Stimulated activated CD4-positive, alpha-beta T cell treated with anti-CD3 and anti-CD28 coated beads, Interleukin-1b, Interleukin-23, amount 100 ng/mL, for 24 hours (primary cell): ENCODE measurements around the gene ARID5B.

Experiments used
- DNase-seq, 4 experiments: peaks; one replicate each; pipeline ENCODE4 v3.0.0-alpha.2; 2020; ENCODE audit warnings: low read depth in 4 of 4, low spot score in 1 of 4

The ARID5B gene

DNA sequence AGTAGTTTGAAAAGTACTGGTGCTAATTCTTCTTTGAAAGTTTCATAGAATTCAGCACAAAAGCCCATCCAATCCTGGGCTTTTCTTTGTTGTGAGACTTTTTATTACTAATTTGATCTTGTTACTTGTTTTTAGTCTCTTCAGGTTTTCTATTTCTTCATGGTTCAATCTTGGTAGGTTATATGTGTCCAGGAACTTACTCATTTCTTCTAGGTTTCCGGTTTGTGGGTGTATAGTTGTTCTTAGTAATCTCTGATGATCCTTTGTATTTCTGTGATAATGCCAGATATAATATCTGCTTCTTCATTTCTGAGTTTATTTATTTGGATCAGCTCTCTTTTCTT is 219.7 kb downstream of the ARID5B start:
- no peak for DNase-seq

DNA sequence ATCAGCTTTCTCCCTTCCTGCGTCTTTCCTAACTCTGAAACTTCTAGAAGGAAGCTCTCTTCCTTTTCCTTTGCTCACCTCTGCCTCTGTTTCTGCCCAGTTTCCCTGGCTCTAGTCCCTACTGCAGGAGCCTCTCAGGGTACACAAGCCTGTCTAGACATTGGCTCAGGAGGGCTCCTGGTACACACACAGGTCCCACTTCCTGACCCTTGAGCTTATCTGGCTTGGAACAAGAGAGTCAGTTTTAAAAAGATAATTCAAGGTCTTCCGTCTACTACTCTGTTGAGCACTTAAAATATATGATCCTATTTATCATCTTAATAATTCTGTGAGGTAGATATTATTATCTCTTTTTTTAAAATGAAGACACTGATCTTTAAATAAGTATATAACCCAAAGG is 226.5 kb downstream of the ARID5B start:
- DNase-seq = no peak

DNA sequence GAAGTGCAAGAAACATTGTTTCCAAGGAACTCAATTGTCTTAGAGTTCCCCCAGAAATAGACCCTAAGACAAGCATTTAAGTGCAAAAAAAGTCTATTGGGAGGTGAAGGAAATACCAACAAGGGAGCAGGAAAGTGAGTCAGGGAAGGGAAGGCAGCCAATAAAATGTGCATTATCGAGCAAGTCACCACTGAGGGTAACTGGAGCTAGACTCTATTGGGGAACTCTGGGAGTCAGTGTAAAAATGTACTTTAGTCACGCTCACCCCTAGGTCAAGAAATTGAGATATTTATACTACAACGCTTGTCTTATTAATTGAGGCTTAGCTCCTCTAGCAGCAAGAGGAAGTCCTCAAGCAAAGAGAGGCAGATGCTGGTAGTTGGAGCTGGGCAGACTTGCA is 229.4 kb downstream of the ARID5B start:
- no peak for DNase-seq

DNA sequence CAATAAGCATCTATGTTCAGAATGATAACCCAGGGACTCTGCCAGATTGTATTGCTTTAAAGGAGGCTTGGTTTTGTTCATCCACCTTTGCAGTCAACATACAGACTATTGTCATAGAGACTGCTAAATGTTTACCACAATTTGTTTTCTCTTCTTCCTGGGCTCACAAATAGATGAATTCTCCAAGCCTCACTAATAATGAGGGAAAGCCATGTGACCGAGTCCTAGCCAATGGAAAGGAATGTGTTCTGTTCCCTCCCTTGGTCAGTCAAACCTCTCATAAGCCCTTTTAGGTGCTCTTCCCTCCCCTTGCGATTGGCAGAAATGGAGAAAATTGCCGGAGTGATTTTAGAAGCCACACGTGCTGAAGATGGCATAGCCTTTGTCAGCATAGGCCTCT is 230.2 kb downstream of the ARID5B start:
- no peak for DNase-seq

GRCh38 chr10:62133618-62134017 is 232.1 kb downstream of the ARID5B start:
- DNase-seq = no peak

DNA sequence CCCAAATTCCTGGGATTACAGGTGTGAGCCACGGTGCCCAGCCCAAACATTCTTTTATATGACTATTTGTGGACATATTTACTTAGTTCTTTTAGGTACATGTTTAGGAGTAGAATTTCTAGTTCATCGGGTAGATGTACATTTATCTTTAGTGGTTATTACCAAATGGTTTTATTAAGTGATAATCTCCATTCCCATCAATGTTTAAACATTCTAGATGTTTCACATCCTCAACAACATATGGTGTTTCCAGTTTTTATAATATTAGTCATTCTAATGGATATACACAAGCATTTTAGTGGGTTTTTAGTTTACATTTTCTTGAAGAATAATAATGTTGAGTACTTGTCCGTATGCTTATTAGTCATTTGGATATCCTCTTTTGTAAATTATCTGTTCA is 235.4 kb downstream of the ARID5B start:
- DNase-seq = no peak
